NK-92 (cell line): ENCODE data around the gene CHRNA4.
"Not testable (repeated sequence)": the region's sequence is repeated elsewhere in the genome, so short reads cannot be mapped to it uniquely, and the experiment has no call there.

Source experiments
- DNase-seq: peaks from one replicate; lab custom pipeline; 2025; ENCODE audit not compliant: unreplicated experiment; lab: John Stamatoyannopoulos, UW

CHRNA4 gene

GRCh38 chr20:63310265-63310991 is 50.7 kb downstream of the CHRNA4 start:
- no peak for DNase-seq

GRCh38 chr20:63309261-63310071 is 51.7 kb downstream of the CHRNA4 start:
- no peak for DNase-seq

- no peak for DNase-seq
These were observed 52.8 kb downstream of the CHRNA4 start for GRCh38 chr20:63308218-63308911.

GRCh38 chr20:63307538-63308217 is 53.5 kb downstream of the CHRNA4 start:
- no peak for DNase-seq

- DNase-seq, result no peak
These were observed 54.2 kb downstream of the CHRNA4 start for GRCh38 chr20:63306673-63307537.

GRCh38 chr20:63305933-63306672 is 55.0 kb downstream of the CHRNA4 start:
- DNase-seq, result not testable (repeated sequence)

GRCh38 chr20:63305393-63305792 is 55.8 kb downstream of the CHRNA4 start:
- DNase-seq, result no peak

- no peak for DNase-seq
These were observed 58.0 kb downstream of the CHRNA4 start for GRCh38 chr20:63303095-63303666.

- no peak for DNase-seq
These were observed 59.5 kb downstream of the CHRNA4 start for GRCh38 chr20:63301671-63302070.

GRCh38 chr20:63298731-63299312 is 62.3 kb downstream of the CHRNA4 start:
- no peak for DNase-seq

- DNase-seq, result no peak
These were observed 63.2 kb downstream of the CHRNA4 start for GRCh38 chr20:63297796-63298572.

- no peak for DNase-seq
These were observed 63.8 kb downstream of the CHRNA4 start for GRCh38 chr20:63297371-63297781.

- no peak for DNase-seq
These were observed 64.4 kb downstream of the CHRNA4 start for GRCh38 chr20:63296531-63297299.

GRCh38 chr20:63295846-63296245 is 65.3 kb downstream of the CHRNA4 start:
- DNase-seq, result no peak

GRCh38 chr20:63295422-63295821 is 65.7 kb downstream of the CHRNA4 start:
- no peak for DNase-seq

GRCh38 chr20:63295018-63295417 is 66.1 kb downstream of the CHRNA4 start:
- no peak for DNase-seq

- DNase-seq, result no peak
These were observed 66.6 kb downstream of the CHRNA4 start for GRCh38 chr20:63294536-63294900.
